Dermis blood vessel endothelial cell (primary cell): Measurements from ENCODE around the gene TMEM100. TPM values are rescaled to one million over a fixed set of nuclear protein-coding genes. Genes with fewer than 3 reads are reported as not detected.

ENCODE experiments used
- DNase-seq: peaks from one replicate; pipeline ENCODE4 v3.0.0; 2010
- total RNA-seq: library from RNA; depleted of rRNA; stranded (reverse); fragments of >200 nt; gene quantifications from 2 replicates; pipeline ENCODE4 v1.2.3, GENCODE V29; 2014

The TMEM100 gene
- total RNA-seq, 1 donor from 2014 or later: 8.0 TPM

DNA sequence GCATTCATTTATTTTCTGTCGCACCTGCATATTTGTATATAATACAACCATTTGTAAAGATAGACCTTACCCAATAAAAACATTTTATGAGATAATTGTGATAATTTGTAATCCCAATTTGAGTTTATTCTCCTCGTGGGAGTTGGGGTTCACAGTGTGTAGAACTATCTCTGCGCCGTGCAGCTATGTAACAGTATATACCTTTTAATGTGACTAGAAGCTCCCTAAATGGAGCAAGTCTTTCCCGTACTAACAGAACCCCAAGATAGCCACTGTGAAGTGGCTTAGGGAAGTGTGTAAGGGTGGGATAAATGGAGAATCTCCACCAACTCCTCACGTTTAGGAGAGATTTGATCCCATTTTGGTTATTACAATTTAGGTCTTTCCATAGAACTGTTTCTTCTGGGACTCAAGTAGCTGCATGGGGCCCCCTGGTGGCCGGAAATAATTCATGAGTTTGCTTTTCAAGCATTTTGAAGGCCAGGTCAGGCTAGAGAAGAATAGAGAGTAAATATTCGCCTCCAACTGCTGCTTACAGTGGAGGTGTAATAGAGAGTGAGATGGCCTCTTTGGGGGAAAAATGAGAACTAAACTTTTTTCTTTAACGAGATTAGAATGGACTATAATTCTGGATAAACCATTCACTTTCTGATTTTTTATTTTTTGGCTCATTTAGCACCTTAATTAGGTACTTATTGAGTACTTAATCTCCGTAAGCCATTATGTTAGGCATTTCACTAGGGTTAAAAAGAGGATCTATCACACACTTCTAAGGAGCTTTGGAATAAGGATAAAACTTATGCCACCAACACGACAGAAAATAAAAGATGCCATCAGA lies 4.5 kb downstream of the TMEM100 start:
- peak; percentile 84 for DNase-seq

DNA sequence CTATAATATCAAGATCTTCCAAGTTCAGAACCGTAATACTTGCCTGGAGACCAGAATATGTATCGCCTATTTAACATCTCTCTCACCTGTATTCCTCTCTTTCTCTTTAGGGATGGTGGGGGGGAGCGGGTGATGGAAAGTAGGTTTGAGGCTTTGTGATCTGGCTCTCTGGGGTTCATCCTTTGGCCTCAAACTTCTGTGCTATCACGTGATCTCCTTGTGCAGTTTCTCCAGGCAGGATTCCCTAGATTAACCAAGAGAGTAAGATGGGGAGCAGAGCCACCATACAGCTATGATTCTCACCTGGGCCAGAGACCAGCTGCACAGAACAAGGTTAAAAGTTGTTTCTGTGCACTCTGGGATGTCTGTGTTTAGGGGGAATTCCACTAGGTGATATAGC lies 5.2 kb downstream of the TMEM100 start:
- no peak for DNase-seq

DNA sequence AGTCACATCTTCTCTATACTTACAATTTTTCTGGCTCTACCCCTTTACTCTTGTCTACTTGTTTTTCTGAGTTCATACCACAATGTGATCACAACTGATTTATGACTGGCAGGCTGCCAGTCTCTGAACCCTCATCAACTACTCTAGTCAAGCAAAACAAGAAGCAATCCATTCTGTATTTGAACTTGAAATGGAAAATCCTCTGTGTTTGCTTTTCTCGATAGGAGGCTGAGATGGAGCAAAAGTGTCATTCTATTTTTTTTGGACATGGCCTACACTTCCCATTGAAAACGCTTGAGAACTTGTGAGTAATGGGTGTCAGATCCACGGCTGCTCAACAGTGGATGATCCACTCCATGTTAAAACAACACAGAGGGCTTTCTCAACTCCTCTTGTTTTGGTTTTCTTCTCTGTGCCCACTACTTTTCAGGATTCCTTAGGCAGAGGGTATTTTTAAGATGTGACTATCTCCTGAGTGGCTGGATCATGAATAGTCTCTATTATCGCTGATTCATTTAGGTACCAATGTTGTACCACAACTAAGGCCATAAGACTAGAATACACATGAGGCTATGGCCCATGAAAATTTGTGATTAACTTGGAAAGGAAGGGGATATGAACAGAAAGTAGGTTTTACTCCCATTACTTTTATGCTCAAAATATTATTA lies 11.7 kb downstream of the TMEM100 start:
- peak; percentile 53 for DNase-seq

DNA sequence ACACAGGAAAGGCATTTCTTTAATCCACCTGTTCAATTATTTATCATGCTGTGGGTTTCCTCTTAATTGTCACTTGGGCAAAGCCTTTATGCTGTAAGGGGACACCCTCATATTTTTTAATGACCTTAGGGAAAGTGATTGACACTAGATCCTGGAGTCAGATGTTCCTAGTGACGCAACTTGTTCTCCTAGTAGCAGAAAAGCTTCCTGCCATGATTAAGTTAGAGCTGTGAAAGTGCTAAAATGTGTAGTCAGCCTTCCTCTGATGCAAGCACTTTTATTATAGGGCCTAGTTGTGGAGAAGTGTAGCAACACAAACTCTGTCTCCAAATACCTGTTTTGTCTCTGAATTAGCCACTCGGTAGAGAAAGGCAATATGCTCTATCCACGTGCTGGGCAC lies 12.3 kb downstream of the TMEM100 start:
- DNase-seq: peak; percentile 16

DNA sequence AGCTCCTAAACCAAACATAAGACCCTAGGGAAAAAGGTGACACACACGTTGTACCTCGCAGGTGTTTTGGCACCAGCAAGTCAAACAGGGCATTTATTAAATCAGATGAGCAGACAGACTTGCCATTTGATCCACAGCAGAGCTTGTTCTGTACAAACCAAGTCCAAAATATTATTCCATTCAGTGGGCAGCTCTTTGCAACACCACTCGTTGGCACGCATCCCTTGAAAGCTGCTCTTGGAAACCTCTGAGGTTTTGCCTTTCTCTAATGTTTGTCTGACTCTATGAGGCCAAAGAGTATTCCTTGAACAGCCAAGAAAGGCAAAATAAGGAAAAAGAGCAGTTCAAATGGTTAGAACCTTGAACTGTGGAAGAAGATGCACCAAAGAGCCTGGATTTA lies 12.7 kb downstream of the TMEM100 start:
- DNase-seq: no peak

DNA sequence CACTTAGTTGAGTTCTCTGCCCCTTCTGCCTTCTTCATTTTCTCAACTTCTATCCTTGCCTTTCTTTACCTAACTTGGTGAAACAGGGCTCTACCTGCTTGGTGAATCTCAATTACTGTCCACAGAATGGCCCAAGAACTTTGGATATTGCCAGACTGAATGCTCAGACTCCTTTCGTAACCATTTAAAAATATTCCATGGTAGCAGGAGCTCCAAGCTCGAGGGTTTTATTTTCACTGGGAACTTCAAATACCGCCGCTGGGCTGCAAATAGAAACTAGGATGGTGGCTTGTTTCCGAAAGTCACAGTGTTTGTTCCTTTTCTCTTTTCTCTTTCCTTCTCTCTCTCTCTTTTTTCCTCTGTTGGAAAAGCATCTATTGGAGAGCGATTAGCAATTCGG lies 13.2 kb downstream of the TMEM100 start:
- no peak for DNase-seq

DNA sequence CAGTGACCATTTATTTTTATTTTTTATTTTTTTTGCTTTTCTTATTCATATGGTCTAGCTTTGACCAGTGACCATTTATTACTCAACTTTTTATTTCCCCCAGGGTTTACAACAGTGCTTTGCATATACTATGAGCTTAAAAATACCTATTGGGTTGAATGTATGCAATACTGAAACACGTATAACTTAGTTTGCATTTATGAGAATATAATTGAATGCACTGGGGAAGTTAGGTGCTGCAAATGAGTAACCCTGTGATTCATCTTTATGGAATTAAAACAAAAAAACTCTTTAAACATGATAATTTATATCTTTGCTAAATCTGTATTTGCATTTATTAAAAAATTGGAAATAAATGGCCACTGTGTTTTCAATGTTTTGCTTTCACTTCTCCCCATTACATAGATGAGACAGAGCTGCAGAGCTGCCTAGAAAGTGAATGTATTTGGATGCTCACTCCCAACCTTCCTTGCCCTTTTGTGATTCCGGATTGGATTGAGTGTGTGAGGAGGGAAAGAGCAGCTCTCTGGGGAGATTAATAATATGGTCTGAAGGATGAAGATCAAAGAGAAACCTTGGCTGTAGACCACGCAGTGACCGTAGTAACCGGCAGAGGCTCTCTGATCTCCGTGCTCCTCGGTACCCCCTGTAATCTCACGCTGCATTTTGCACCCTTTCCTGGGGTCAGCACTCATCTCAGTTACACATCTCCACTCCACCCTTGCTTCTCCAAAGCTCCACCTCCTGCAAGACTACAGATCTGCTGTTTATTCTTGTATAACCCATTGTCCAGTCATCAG lies 14.3 kb downstream of the TMEM100 start:
- DNase-seq: no peak

DNA sequence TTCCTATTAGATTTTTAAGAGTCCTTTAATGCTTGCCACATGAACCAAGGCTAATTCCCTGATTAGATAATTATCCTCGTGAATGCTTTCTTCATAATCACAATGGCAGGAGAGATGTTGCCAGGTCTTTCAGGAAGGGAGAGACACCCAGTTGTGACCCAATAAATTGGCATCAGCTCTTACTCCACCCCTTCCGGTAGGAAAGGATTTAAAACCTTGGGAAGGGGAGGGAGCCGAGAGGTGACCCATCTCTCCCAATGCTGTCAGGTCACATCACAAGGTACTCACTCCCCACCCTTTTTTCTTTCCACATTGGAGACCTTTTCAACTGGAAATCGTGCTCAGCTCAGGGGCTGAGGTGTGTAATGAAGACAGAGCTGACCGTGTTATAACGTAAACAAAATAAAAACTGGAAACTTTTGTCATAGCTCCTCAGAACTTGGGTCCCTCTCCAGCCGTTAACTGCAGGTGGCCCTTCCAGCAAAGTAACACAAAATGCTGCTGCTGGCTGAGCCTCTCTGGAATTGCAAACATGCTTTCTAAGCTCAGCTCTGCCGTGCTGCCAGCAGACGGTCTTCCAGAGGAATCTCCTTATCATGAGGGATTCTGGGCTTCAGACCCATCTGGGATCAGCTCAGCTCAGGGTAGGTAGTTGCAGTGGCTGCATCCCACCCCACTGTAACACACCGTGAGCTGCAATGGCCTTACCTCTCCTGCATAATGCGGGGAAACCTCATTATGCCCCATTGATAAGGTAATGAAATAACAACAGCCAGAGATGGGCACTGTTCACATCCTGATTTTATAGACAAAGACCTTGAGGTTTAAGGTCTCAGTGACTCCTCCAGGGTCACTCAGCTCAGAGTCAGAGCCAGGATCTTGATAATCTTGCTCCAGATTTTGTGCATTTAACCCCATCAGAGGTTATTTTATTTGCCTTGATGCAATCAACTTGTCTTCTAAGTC lies 15.6 kb downstream of the TMEM100 start:
- DNase-seq: no peak

DNA sequence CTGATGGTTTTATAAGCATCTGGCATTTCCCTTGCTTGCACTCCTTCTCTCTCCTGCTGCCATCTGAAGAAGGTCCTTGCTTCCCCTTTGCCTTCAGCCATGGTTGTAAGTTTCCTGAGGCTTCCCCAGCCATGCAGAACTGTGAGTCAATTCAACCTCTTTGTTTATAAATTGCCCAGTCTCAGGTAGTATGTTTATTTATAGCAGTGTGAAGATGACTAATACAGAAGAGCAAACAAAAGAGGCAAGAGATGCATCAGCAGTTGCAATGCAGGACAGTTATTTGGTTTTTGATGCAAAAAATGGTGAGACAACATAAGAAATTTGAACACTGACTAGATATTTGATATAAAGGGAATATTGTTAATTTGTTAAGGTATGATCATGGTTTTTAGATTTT lies 16.8 kb downstream of the TMEM100 start:
- DNase-seq: no peak

DNA sequence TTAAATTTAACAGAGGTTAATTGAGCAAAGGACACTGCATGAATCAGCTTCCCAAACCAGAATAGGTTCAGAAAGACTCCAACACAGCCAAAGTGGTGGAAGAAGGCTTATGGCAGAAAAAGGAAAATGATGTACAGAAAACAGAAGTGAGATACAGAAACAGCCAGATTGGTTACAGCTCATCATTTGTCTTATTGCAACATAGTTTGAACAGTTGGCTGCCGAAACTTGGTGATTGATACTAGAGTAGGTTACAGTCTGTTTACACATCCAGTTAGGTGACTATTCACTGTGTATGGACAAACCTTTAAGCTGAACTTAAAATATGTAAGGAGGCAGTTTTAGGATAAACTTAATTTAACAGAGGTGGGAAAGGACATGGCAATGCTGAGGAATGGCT lies 18.3 kb downstream of the TMEM100 start:
- DNase-seq: no peak

DNA sequence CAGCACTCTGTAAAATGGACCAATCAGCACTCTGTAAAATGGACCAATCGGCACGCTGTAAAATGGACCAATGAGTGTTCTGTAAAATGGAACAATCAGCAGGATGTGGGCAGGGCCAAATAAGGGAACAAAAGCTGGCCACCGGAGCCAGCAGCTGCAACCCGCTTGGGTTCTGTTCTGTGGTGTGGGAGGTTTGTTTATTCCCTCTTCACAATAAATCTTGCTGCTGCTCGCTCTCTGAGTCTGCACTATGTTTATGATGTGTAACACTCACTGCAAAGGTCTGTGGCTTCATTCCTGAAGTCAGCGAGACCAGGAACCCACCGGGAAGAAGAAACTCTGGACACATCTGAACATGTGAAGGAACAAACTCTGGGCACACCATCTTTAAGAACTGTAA lies 20.5 kb downstream of the TMEM100 start:
- no peak for DNase-seq

DNA sequence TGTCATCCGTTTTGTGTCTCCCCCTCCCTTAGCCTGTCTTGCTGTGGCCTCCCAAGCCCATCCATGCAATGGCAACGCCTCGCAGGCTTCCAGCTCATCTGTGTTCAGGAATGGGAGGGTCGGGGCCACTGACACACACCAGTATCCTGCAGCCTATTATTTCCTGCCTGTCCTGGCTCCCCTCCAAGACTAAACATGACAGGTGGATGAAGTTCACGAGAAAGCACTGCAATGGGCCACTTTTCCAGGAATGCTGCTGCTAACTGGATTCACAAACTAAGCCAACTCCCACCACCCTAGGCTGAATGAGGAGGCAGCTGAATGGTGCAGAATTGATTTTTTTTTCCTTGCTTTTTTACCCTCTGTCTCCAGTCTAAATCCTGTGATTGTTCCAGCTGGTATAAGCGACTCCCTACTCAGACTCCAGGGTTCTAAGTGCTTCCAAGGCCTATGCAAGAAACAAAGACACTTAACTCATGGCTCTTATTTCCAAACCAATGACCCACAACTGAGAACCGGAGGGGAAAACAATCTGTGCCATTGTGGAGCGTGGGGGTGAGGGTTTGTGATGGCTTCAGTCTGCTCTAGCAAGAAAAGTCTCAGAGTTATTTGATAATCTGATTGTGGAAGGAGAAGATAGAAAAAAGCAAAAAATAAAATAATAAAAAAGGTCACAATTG lies 23.3 kb downstream of the TMEM100 start:
- DNase-seq: peak; percentile 32

DNA sequence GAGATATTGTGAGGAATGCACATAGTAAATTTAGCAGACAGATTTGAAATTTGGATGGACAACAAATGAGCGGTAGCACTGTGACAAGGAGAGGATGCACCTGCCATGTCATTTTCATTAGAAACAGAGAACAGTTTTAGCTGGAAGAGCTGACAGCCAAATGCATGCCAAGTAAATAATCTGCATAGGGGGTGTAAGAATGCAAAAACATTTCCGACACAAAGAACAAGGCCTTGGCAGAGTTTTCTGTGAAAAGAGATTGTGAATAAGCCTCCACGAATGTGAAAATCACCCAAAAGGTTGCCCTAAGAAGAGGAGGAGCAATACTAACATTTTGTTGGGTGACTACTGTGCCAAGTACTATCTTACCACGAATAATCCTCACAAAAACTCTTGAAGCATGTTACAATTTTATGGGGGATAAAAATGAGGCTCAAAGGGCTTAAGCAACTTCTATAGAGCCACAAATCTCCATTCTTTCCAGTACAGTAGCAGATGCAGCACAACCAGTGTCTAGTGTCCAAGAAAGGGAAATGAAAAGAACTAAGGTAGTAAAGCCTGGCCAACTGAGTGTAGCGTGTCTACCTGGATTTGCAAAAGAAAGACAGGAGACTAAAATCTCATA lies 28.3 kb downstream of the TMEM100 start:
- no peak for DNase-seq

DNA sequence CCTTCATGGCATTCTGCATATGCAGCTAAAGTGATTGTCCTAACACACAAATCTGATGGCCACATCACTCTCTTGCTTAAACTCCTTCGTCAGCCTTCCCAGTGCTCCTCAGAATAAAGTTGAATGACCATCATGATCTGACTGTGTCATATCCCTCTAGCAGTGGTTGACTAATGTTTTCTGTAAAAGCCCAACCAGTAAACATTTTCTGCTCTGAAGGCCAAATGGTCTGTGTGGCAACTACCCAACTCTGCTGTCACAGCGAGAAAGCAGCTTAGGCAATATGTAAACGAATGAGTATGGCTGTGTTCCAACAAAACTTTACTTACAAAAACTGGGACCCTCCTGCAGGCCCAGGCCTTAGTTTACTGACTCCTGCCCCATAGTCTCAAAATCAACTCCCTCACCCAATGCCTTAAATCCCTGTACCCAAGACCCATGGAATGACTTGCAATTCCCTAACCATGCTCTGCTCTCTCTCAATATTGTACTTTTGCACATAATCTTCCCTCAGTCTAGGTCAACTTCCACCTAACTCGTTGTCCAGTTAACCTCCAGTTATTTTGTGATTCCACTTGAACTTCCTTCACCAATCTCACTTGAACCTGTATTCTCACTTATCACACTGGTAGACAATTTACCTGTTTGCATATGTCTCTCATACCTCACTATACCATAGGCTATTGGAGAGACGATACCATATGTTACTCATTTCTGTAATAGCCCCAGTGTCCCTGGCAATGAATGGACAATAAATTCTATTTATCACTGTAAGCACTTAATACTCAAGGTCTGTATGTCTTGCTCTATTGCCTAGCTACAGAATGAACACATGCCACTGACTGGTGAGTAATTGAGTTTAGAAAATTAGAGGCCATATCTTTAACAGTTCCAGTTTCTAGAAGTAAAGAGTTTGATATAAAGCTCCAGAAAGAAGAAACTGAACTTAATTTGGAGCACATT lies 29.1 kb downstream of the TMEM100 start:
- DNase-seq: no peak

DNA sequence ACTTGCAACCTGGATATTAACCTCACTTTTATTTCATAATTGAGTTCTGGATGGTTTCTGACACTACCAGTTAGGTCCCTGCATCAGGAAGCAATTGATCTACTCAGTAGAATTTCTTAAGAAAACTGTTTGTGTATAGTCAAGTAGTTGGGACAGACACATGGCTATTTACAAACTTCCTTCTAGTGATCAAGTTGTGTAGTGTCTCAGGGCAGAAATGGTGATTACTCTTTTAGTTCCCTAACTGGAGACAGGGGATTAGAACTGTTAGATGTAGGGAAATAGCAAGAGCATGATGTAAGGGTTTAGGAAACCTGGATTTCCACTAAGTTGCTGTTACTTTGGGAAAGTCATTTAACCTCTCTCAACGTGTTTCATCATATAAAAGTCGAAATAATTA lies 30.4 kb downstream of the TMEM100 start:
- no peak for DNase-seq

DNA sequence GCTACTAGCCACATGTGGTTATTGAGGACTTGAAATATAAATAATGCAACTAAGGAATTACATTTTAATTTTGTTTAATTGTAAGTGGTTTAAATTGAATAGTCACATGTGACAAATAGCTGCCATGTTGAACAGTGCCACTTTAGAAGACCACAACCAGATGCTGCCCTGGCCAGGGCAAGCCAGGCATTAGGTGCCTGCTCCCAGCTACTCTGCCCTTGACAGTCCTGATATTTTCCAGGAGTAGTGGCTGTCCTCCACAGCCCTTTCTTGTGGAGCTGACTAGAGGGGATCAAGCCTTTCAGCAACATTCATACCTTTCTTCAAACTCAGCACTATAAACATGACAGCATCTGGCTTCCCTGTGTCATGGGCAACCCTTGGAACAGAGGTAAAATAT lies 31.0 kb downstream of the TMEM100 start:
- no peak for DNase-seq

DNA sequence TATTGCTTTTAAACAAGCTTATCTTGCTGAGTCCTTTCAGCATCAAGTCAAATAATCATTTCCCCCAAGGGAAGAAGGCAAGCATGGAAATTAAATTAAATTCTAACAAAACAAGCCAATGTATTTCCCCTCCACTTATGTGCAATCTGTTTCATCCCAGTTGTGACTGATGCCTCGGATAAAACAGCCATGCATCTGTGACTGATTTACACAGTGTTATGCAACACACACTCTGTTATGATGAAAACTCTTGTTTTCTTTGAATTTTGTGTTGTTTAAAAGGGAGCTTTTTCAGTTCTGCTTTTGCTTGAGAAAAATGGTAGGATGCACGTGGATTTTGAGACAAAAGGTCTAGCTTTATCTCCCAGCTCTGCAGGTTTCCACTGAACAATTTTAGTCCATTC lies 32.6 kb downstream of the TMEM100 start:
- no peak for DNase-seq

DNA sequence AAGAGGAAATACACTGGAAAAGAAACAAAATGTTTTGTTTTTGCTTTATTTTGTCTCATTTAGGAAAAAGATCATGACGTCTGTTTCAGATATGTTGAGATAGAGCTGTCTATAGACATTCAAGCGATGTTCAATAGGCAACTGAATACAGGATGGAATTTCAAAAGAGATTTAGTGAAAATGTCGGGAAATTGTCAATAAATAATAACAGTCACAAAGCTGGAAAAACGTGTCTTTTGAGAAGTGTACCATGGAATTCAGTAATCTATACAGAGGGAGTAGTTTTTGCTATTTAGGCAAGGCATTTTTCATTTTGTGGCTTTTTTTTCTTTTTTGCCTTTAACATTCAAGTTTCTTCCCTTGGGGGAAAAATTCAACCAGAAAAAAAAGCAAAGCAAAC lies 33.0 kb downstream of the TMEM100 start:
- DNase-seq: no peak

DNA sequence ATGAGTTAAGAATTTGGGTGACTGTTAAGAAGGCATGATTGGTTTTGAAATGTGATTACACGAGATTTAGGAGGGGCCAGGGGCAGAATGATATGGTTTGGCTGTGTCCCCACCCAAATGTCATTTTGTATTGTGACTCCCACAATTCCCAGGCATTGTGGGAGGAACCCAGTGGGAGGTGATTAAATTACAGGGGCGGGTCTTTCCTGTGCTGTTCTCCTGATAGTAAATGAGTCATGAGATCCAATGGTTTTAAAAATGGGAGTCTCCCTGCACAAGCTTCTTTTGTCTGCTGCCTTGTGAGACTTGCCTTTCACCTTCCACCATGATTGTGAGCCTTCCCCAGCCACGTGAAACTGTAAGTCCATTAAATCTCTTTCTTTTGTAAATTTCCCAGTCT lies 34.6 kb downstream of the TMEM100 start:
- no peak for DNase-seq

DNA sequence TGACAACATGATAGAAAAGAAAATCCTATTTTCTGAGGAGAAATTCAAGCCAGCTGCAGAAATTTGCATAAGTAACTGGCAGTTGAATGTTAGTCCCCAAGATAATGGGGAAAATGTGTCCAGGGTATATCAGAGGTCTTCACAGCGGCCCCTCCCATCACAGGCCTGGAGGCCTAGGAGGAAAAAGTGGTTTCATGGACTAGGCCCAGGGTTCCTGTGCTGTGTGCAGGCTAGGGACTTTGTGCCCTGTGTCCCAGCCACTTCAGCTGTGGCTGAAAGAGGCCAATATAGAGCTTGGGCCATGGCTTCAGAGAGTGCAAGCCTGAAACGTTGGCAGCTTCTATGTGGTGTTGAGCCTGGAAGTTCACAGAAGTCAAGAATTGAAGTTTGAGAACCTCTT lies 35.6 kb downstream of the TMEM100 start:
- no peak for DNase-seq
